PFSK-1 (cell line): Measurements from ENCODE around the gene GLB1L.

Experiments
- POLR2AphosphoS5 ChIP-seq: IDR thresholded peaks from 2 replicates; pipeline ENCODE4 v1.6.1; 2012; ENCODE audit warnings: low read depth, mild to moderate bottlenecking, control low read depth, low read length, moderate library complexity
- REST ChIP-seq, 2 experiments: IDR thresholded peaks; 2 replicates each; pipeline versions ENCODE4 v1.6.1 to v1.8.0; 2011 to 2012; ENCODE audit warnings: low read depth in 2 of 2, low read length in 2 of 2, control low read depth in 1 of 2, inconsistent platforms in 1 of 2, mild to moderate bottlenecking in 1 of 2, moderate library complexity in 1 of 2; ENCODE audit not compliant: insufficient read depth in 1 of 2
- TAF1 ChIP-seq: IDR thresholded peaks from 2 replicates; pipeline ENCODE4 v1.6.1; 2012; ENCODE audit warnings: low read length, control low read depth, borderline replicate concordance; ENCODE audit not compliant: insufficient read depth

GRCh38 chr2:219271021-219271420, 25.8 kb upstream of the GLB1L start:
- no peak for TF ChIP-seq REST (IDR thresholded peaks at IDR 0.05; ENCODE audit: insufficient read depth in 1 of 2, low read depth in 2 of 2, low read length in 2 of 2)
- no peak for TF ChIP-seq TAF1
- TF ChIP-seq POLR2AphosphoS5: no peak
